ENCODE results near the gene MTMR3. TPM values are rescaled to one million over a fixed set of nuclear protein-coding genes. Genes with fewer than 3 reads are reported as not detected.

The MTMR3 gene
- total RNA-seq, 1 experiment from 2014 or later = 27.0 TPM

DNA sequence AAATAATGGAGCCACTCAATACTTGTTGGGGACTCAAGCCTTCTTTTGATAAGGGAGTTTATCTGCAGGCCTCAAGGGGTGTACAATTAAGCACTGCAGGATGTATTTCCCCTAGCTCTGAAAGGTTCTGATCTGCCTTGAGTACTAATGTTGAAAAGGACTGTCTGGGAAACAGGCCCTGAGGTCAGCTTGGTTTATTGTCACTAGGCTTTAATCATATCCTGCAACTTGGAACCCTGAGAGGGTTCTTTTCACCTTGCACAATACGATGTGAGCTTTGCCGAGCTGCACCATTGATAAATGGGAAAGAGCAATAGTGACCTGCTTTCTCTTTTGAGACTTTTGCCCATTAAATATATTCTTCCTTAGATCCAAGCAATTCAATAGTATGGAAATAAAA lies 165.7 kb downstream of the MTMR3 start:
- H2AFZ ChIP-seq (ENCODE audit: low read depth, low read length, poor library complexity, severe bottlenecking) = no peak overlapping the region
- peaks cover 17 to 22% of the 10 kb centered on the region in 2 experiments for H3K4me1 ChIP-seq (ENCODE audit: control insufficient read depth in 1 of 2, insufficient read depth in 2 of 2, low read length in 2 of 2)
- ChIA-PET RAD21 (ENCODE audit: low non-redundant PET in 1 of 2, low total read pairs in 2 of 2, uncharacterized antibody in 2 of 2, unreplicated experiment in 2 of 2) (no interaction called here), CTCF (no interaction called here), POLR2A (interaction anchor here (1.0 kb wide), 1 partner anchor 9 kb away, joined by 3 read pairs; no protein-coding TSS in a partner anchor)
- no peaks in the 10 kb centered on the region for H4K20me1 ChIP-seq (ENCODE audit: insufficient read depth)
- no peak overlapping the region for H3K9ac ChIP-seq (ENCODE audit: low read length)
- H3K4me2 ChIP-seq (ENCODE audit: low read length) = no peak overlapping the region
- no peaks in the 10 kb centered on the region for H3K27me3 ChIP-seq (ENCODE audit: insufficient read depth, low read length)
- intact Hi-C loops (cut with micrococcal nuclease) = no loop called here
- no peaks in the 10 kb centered on the region for H3K9me3 ChIP-seq (ENCODE audit: control insufficient read depth in 1 of 2, insufficient read depth in 1 of 2, low read depth in 1 of 2, low read length in 2 of 2)
- ATAC-seq (no peak), DNase-seq (ENCODE audit: low read depth, low spot score) (no peak)
- no peaks in the 10 kb centered on the region for H3K9me2 ChIP-seq (ENCODE audit: insufficient read depth)
- H3K4me3 ChIP-seq (replicated peaks in 1 of 2; ENCODE audit: low read depth in 1 of 2, low read length in 2 of 2) = no peak overlapping the region
- H3K79me2 ChIP-seq (ENCODE audit: insufficient read depth, low read length) = no peaks in the 10 kb centered on the region
- H3K36me3 ChIP-seq (ENCODE audit: control insufficient read depth in 1 of 2, insufficient read depth in 2 of 2, low read length in 2 of 2) = no peaks in the 10 kb centered on the region
- no TSS peak for BruUV-seq (replicated peaks)
- TF ChIP-seq ZFX (IDR thresholded peaks at IDR 0.05) (no peak), RAD21 (IDR thresholded peaks at IDR 0.05; ENCODE audit: low read depth) (no peak), EGR1 (IDR thresholded peaks at IDR 0.05; ENCODE audit: low read depth) (no peak), POLR2A (IDR thresholded peaks at IDR 0.05; ENCODE audit: borderline replicate concordance, extremely low read depth, insufficient read depth, insufficient read length) (no peak), EZH2phosphoT487 (IDR thresholded peaks at IDR 0.05; ENCODE audit: borderline replicate concordance) (no peak), CEBPB (IDR thresholded peaks at IDR 0.05; ENCODE audit: low read depth) (no peak), FOSL1 (IDR thresholded peaks at IDR 0.05; ENCODE audit: low read depth) (no peak), YY1 (IDR thresholded peaks at IDR 0.05; ENCODE audit: extremely low read depth, insufficient replicate concordance, low read depth, low read length) (no peak), ZNF274 (IDR thresholded peaks at IDR 0.05; ENCODE audit: low read depth, low read length) (no peak), POLR2AphosphoS5 (IDR thresholded peaks at IDR 0.05; ENCODE audit: low read depth, low read length) (no peak), SRF (IDR thresholded peaks at IDR 0.05; ENCODE audit: low read depth) (no peak), ELF1 (IDR thresholded peaks at IDR 0.05; ENCODE audit: borderline replicate concordance, low read depth) (no peak), SIN3A (IDR thresholded peaks at IDR 0.05; ENCODE audit: low read depth) (no peak)
- TF ChIP-seq, protein P1, sequence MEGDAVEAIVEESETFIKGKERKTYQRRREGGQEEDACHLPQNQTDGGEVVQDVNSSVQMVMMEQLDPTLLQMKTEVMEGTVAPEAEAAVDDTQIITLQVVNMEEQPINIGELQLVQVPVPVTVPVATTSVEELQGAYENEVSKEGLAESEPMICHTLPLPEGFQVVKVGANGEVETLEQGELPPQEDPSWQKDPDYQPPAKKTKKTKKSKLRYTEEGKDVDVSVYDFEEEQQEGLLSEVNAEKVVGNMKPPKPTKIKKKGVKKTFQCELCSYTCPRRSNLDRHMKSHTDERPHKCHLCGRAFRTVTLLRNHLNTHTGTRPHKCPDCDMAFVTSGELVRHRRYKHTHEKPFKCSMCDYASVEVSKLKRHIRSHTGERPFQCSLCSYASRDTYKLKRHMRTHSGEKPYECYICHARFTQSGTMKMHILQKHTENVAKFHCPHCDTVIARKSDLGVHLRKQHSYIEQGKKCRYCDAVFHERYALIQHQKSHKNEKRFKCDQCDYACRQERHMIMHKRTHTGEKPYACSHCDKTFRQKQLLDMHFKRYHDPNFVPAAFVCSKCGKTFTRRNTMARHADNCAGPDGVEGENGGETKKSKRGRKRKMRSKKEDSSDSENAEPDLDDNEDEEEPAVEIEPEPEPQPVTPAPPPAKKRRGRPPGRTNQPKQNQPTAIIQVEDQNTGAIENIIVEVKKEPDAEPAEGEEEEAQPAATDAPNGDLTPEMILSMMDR (IDR thresholded peaks at IDR 0.05 in 2 of 3, conservative IDR thresholded peaks at IDR 0.05 in 1 of 3; ENCODE audit: borderline replicate concordance in 1 of 3, insufficient read depth in 1 of 3, low read depth in 2 of 3, low read length in 2 of 3) = no peak
- TF ChIP-seq, protein P2, sequence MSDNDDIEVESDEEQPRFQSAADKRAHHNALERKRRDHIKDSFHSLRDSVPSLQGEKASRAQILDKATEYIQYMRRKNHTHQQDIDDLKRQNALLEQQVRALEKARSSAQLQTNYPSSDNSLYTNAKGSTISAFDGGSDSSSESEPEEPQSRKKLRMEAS (IDR thresholded peaks at IDR 0.05) = no peak
- H3K27ac ChIP-seq (ENCODE audit: low read depth, low read length) = no peak overlapping the region

All from HCT116 (cell line).